Progenitor cell of endocrine pancreas (in vitro differentiated cells): Measurements from ENCODE around the gene DNAH1. TPM values are rescaled to one million over a fixed set of nuclear protein-coding genes. Genes with fewer than 3 reads are reported as not detected.

ENCODE experiments used
- DNase-seq: peaks from one replicate; pipeline ENCODE4 v3.0.0; 2021; ENCODE audit warnings: low spot score; ENCODE audit not compliant: unreplicated experiment
- H3K27ac Mint-ChIP-seq: 2 replicates; pipeline ENCODE4 v1.8.0; 2021; ENCODE audit warnings: mild to moderate bottlenecking, moderate library complexity, mixed read lengths
- H3K27me3 Mint-ChIP-seq: 2 replicates; pipeline ENCODE4 v1.8.0; 2021; ENCODE audit warnings: mixed read lengths
- H3K36me3 Mint-ChIP-seq: 2 replicates; pipeline ENCODE4 v1.8.0; 2022; ENCODE audit warnings: mixed read lengths; ENCODE audit not compliant: insufficient read depth
- H3K4me1 Mint-ChIP-seq: 2 replicates; pipeline ENCODE4 v1.8.0; 2021; ENCODE audit warnings: low read depth, mixed read lengths
- H3K4me3 Mint-ChIP-seq: 2 replicates; pipeline ENCODE4 v1.8.0; 2021; ENCODE audit warnings: low read depth, mild to moderate bottlenecking, moderate library complexity, mixed read lengths
- H3K9me3 Mint-ChIP-seq: 2 replicates; pipeline ENCODE4 v1.8.0; 2021; ENCODE audit warnings: low read depth, mixed read lengths
- total RNA-seq: library from RNA; stranded (reverse); gene quantifications from 2 replicates; pipeline ENCODE4 v1.2.1, GENCODE V29; 2021
- TF ChIP-seq, protein P1 (sequence below): fragments of 200-600 bp; sonication (generic); IDR thresholded peaks from one replicate; pipeline ENCODE4 v1.5.0; 2021; ENCODE audit warnings: antibody characterized with exemption, mild to moderate bottlenecking; ENCODE audit not compliant: unreplicated experiment

The DNAH1 gene
- total RNA-seq, 1 donor from 2014 or later = 14.0 TPM

DNA sequence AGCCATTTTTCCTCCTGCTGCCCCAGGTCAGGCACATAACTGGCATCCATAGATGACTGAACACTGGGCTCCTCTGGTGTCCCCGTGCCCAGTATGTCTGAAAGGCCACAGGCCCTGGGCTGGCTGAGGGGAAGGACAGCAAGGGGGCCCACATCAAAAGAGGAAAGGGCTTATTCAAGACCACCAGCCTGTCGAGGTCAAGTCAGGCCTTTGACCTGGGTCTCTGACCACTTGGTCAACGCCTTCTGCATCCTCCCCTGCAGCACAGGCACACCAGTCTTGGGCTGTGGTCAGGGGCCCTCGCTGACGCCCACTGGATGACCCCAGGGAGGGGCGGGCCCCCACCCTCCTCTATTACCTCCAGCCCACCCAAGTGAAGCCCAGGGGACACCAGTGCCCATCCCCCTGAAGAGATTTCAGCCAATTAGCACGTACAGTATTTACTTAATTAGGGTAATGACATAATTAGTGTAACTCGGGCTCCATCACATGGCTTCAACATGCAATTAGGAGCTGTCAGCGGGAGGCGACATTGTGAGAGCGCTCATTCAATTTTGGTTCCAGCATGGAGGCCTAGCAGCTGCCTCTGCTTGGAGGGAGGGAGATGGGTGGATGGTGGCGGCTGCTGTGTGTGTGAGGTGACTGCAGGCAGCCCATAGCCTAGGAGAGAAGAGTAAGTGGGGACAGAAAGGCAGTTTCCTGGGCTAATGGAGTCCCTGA lies 13.5 kb upstream of the DNAH1 start:
- Mint-ChIP-seq H3K4me3 (no peak overlapping the region), H3K9me3 (no peaks in the 10 kb centered on the region), H3K27me3 (peaks cover 8% of the 10 kb centered on the region), H3K27ac (no peak overlapping the region), H3K36me3 (peaks cover 2% of the 10 kb centered on the region), H3K4me1 (peaks cover 41% of the 10 kb centered on the region)
- DNase-seq = no peak
- TF ChIP-seq, protein P1, sequence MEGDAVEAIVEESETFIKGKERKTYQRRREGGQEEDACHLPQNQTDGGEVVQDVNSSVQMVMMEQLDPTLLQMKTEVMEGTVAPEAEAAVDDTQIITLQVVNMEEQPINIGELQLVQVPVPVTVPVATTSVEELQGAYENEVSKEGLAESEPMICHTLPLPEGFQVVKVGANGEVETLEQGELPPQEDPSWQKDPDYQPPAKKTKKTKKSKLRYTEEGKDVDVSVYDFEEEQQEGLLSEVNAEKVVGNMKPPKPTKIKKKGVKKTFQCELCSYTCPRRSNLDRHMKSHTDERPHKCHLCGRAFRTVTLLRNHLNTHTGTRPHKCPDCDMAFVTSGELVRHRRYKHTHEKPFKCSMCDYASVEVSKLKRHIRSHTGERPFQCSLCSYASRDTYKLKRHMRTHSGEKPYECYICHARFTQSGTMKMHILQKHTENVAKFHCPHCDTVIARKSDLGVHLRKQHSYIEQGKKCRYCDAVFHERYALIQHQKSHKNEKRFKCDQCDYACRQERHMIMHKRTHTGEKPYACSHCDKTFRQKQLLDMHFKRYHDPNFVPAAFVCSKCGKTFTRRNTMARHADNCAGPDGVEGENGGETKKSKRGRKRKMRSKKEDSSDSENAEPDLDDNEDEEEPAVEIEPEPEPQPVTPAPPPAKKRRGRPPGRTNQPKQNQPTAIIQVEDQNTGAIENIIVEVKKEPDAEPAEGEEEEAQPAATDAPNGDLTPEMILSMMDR = no peak

DNA sequence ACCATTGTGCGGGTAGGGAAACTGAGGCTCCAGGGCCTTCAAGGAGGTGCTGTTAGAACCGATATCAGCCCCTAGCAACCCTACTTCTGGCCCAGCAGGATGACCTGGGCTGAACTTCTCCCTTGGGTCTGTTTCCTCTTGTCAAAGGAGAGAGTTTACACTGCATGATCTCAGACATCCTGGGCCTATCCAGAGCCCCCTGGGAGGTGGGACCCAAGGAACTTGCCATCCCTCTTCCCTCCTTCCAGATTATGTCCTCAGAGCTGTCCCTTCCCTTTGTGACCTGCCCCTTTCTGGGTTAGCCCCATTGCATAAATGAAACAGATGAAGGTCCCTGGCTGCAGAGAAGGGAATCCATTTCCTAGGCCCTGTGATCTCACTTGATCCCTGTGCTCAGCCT lies 12.3 kb upstream of the DNAH1 start:
- no peak overlapping the region for H3K4me3 Mint-ChIP-seq
- DNase-seq = no peak
- H3K4me1 Mint-ChIP-seq = peaks cover 32% of the 10 kb centered on the region
- peaks cover 8% of the 10 kb centered on the region for H3K27me3 Mint-ChIP-seq
- H3K9me3 Mint-ChIP-seq = no peaks in the 10 kb centered on the region
- H3K27ac Mint-ChIP-seq = no peak overlapping the region
- TF ChIP-seq, protein P1 = no peak
- H3K36me3 Mint-ChIP-seq = peaks cover 2% of the 10 kb centered on the region

- no peaks in the 10 kb centered on the region for H3K9me3 Mint-ChIP-seq
- TF ChIP-seq, protein P1 = no peak
- peaks cover 14% of the 10 kb centered on the region for H3K4me1 Mint-ChIP-seq
- DNase-seq = no peak
- peak overlapping the region; percentile 71 for H3K27ac Mint-ChIP-seq
- H3K36me3 Mint-ChIP-seq = peaks cover 2% of the 10 kb centered on the region
- H3K27me3 Mint-ChIP-seq = peaks cover 8% of the 10 kb centered on the region
- H3K4me3 Mint-ChIP-seq = no peak overlapping the region
These were observed 10.2 kb upstream of the DNAH1 start for GRCh38 chr3:52305926-52306325.

DNA sequence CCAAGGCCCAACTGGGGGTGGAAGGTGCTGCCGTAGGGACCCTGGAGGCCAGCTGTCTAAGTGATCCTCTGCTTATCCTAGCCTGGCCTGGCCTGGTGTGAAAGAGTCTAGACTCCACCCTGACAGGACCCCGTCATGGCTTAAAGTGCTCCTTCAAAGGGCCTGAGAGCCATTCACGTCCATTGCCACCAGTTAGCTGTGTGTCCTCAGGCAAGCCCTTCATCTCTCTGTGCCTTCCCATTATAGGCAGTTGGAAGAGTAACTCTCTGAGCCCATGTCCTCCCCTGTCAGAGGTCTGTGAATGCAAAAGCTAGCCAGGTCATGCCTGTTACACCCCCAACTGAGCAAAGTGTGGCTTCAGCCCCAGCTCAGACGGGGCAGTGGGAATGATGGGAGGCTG lies 9.1 kb upstream of the DNAH1 start:
- peaks cover 8% of the 10 kb centered on the region for H3K27me3 Mint-ChIP-seq
- TF ChIP-seq, protein P1 = no peak
- H3K27ac Mint-ChIP-seq = no peak overlapping the region
- no peak overlapping the region for H3K4me3 Mint-ChIP-seq
- H3K36me3 Mint-ChIP-seq = peaks cover 2% of the 10 kb centered on the region
- peaks cover 13% of the 10 kb centered on the region for H3K4me1 Mint-ChIP-seq
- H3K9me3 Mint-ChIP-seq = no peaks in the 10 kb centered on the region
- DNase-seq = no peak

DNA sequence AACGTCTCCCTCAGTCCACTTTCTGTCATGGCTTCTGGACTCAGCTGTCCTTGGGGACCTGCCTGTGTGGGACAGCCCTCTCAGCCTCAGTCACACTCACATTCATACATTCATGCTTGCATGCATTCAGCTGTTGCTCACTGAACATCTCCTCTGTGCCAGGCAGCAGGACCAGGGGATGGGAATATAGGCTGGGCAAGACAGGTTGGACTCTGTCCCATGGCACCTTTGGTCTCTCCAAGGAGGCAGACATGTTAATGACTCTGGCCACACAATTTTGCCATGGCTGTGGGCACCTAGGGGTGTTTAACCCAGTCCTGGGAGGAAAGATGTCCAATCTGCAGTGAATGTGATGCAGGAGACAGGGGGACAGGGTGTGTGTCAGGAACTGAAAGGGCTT lies 7.8 kb upstream of the DNAH1 start:
- H3K36me3 Mint-ChIP-seq = peaks cover 2% of the 10 kb centered on the region
- H3K9me3 Mint-ChIP-seq = no peaks in the 10 kb centered on the region
- DNase-seq = no peak
- TF ChIP-seq, protein P1 = no peak
- no peak overlapping the region for H3K27ac Mint-ChIP-seq
- peaks cover 13% of the 10 kb centered on the region for H3K4me1 Mint-ChIP-seq
- no peak overlapping the region for H3K4me3 Mint-ChIP-seq
- peaks cover 8% of the 10 kb centered on the region for H3K27me3 Mint-ChIP-seq
